Measurements from ENCODE around the gene TANC1. TPM values are rescaled to one million over a fixed set of nuclear protein-coding genes. Genes with fewer than 3 reads are reported as not detected.

TANC1 gene
- total and polyA plus RNA-seq, 2 of the 4 experiments (the other 2 are of a cell fraction): 10.2 to 12.9 TPM

- no peak overlapping the region for H2BK15ac ChIP-seq (ENCODE audit: low read depth, low read length)
- H2BK5ac ChIP-seq (ENCODE audit: low read depth, low read length, poor library complexity, severe bottlenecking): no peak overlapping the region
- peaks cover 6% of the 10 kb centered on the region for H3K36me3 ChIP-seq (ENCODE audit: control insufficient read depth, insufficient read depth, low read length)
- WGBS, 2 experiments (ENCODE audit: extremely low coverage in 2 of 2, insufficient read length in 1 of 2): no CpG with 5 or more reads among the region's 1 CpG
- H2BK20ac ChIP-seq (ENCODE audit: low read depth, low read length): no peak overlapping the region
- H3K27me3 ChIP-seq (ENCODE audit: control insufficient read depth, insufficient read depth, low read length): no peaks in the 10 kb centered on the region
- no peak overlapping the region for H3K4me3 ChIP-seq (ENCODE audit: insufficient read depth, low read depth, low read length)
- no peak overlapping the region for H2AK5ac ChIP-seq (ENCODE audit: low read depth, low read length)
- H3K4me1 ChIP-seq (ENCODE audit: control insufficient read depth, insufficient read depth, low read length): peaks cover 25% of the 10 kb centered on the region
- H3K4me2 ChIP-seq (ENCODE audit: low read depth, low read length): no peak overlapping the region
- no peak overlapping the region for H3K4ac ChIP-seq (ENCODE audit: low read depth, low read length)
- H3K14ac ChIP-seq (replicated peaks; ENCODE audit: low read depth, low read length): no peak overlapping the region
- no peak overlapping the region for H2BK120ac ChIP-seq (ENCODE audit: low read depth, low read length)
- POLR2A ChIA-PET (ENCODE audit: unreplicated experiment): interaction anchor here (0.5 kb wide), 1 partner anchor 1364 kb away, joined by 3 read pairs; no protein-coding TSS in a partner anchor
- no peak overlapping the region for H4K8ac ChIP-seq (ENCODE audit: low read depth in 2 of 2, low read length in 2 of 2)
- ATAC-seq (ENCODE audit: low read depth) (no peak), DNase-seq (no peak)
- no peak overlapping the region for H3K23ac ChIP-seq (ENCODE audit: low read depth, low read length)
- peaks cover 8 to 48% of the 10 kb centered on the region in 2 experiments for H3K79me1 ChIP-seq (ENCODE audit: low read depth in 1 of 2, low read length in 2 of 2)
- CTCF ChIA-PET: no interaction called here
- no peak overlapping the region for H3K9ac ChIP-seq (ENCODE audit: low read depth, low read length)
- in situ Hi-C loops (cut with MboI; ENCODE audit: low sequenced_read_pairs) (no loop called here), dilution Hi-C loops (cut with HindIII; ENCODE audit: low sequenced_read_pairs, unreplicated experiment) (no loop called here), intact Hi-C loops (cut with micrococcal nuclease) (no loop called here)
- H3K27ac ChIP-seq (ENCODE audit: insufficient read depth, low read length): no peak overlapping the region
- H4K5ac ChIP-seq (ENCODE audit: low read depth, low read length): no peak overlapping the region
- no peaks in the 10 kb centered on the region for H3K9me3 ChIP-seq (ENCODE audit: control insufficient read depth, insufficient read depth, low read length)
- TF ChIP-seq ELK1 (IDR thresholded peaks at IDR 0.05; ENCODE audit: borderline replicate concordance, low read depth, low read length) (no peak), NFE2L2 (IDR thresholded peaks at IDR 0.05; ENCODE audit: low read depth, low read length) (no peak), MAFK (IDR thresholded peaks at IDR 0.05; ENCODE audit: low read depth, low read length) (no peak), FOS (IDR thresholded peaks at IDR 0.05; ENCODE audit: low read depth, low read length) (no peak), SMC3 (IDR thresholded peaks at IDR 0.05; ENCODE audit: low read depth, low read length) (no peak), CEBPB (IDR thresholded peaks at IDR 0.05; ENCODE audit: low read depth, low read length) (no peak), RCOR1 (IDR thresholded peaks at IDR 0.05; ENCODE audit: insufficient replicate concordance, low read length) (no peak), MXI1 (IDR thresholded peaks at IDR 0.05; ENCODE audit: borderline replicate concordance, low read depth, low read length) (no peak), BHLHE40 (IDR thresholded peaks at IDR 0.05; ENCODE audit: low read depth, low read length) (no peak), RFX5 (IDR thresholded peaks at IDR 0.05; ENCODE audit: low read depth, low read length) (no peak), USF2 (IDR thresholded peaks at IDR 0.05; ENCODE audit: low read depth, low read length) (no peak), CTCF (conservative IDR thresholded peaks at IDR 0.05; ENCODE audit: low read depth, low read length) (no peak), RAD21 (IDR thresholded peaks at IDR 0.05; ENCODE audit: low read length) (no peak), CHD1 (IDR thresholded peaks at IDR 0.05; ENCODE audit: low read depth, low read length) (no peak), POLR2A (IDR thresholded peaks at IDR 0.05; ENCODE audit: low read depth, low read length) (no peak), MAZ (IDR thresholded peaks at IDR 0.05; ENCODE audit: borderline replicate concordance, low read depth, low read length) (no peak)
- no peak overlapping the region for H3K18ac ChIP-seq (ENCODE audit: low read depth, low read length)
- H4K91ac ChIP-seq (ENCODE audit: insufficient read depth, low read depth, low read length): no peak overlapping the region
- peaks cover 17% of the 10 kb centered on the region; the same call in 1 of the 2 replicates for H3K9me1 ChIP-seq (ENCODE audit: insufficient read depth, low read length)
- H2AFZ ChIP-seq (replicated peaks; ENCODE audit: low read length, poor library complexity): no peak overlapping the region
- BruUV-seq (replicated peaks): no TSS peak
- H4K20me1 ChIP-seq (ENCODE audit: insufficient read depth, low read length): no peaks in the 10 kb centered on the region
- H3K56ac ChIP-seq (ENCODE audit: extremely low read depth, insufficient read depth, low read length): no peak overlapping the region
- H2AK9ac ChIP-seq (replicated peaks; ENCODE audit: low read depth, low read length, poor library complexity): no peak overlapping the region
These were observed 99.5 kb downstream of the TANC1 start for GRCh38 chr2:159067971-159068370.

Data from IMR-90 (cell line).